CD4-positive, alpha-beta T cell treated with Interferon gamma for 1 hour (primary cell): Measurements from ENCODE around the gene AGBL1.
"Not testable (repeated sequence)": the region's sequence is repeated elsewhere in the genome, so short reads cannot be mapped to it uniquely, and the experiment has no call there.

Experiments
- DNase-seq: peaks from one replicate; pipeline ENCODE4 v3.0.0-alpha.2; 2020

Gene AGBL1

GRCh38 chr15:86087808-86088207, 8.1 kb downstream of the AGBL1 start:
- DNase-seq: no peak

GRCh38 chr15:86089422-86089821, 9.8 kb downstream of the AGBL1 start:
- DNase-seq: no peak

- no peak for DNase-seq
These were observed 22.1 kb downstream of the AGBL1 start for GRCh38 chr15:86101818-86102217.

GRCh38 chr15:86103825-86104224, 24.2 kb downstream of the AGBL1 start:
- DNase-seq: no peak

GRCh38 chr15:86106306-86106705, 26.6 kb downstream of the AGBL1 start:
- no peak for DNase-seq

- DNase-seq: no peak
These were observed 35.6 kb downstream of the AGBL1 start for GRCh38 chr15:86115145-86115801.

GRCh38 chr15:86121568-86122225, 42.0 kb downstream of the AGBL1 start:
- DNase-seq: no peak

- DNase-seq: not testable (repeated sequence)
These were observed 43.2 kb downstream of the AGBL1 start for GRCh38 chr15:86122691-86123391.

GRCh38 chr15:86125775-86126174, 46.1 kb downstream of the AGBL1 start:
- DNase-seq: no peak

- no peak for DNase-seq
These were observed 47.9 kb downstream of the AGBL1 start for GRCh38 chr15:86127547-86127946.

GRCh38 chr15:86135041-86135440, 55.4 kb downstream of the AGBL1 start:
- DNase-seq: no peak

GRCh38 chr15:86136861-86137260, 57.2 kb downstream of the AGBL1 start:
- no peak for DNase-seq

- DNase-seq: no peak
These were observed 59.1 kb downstream of the AGBL1 start for GRCh38 chr15:86138798-86139197.

GRCh38 chr15:86139828-86140227, 60.2 kb downstream of the AGBL1 start:
- DNase-seq: no peak

- no peak for DNase-seq
These were observed 75.0 kb downstream of the AGBL1 start for GRCh38 chr15:86154705-86155104.

- no peak for DNase-seq
These were observed 75.9 kb downstream of the AGBL1 start for GRCh38 chr15:86155551-86155950.

GRCh38 chr15:86157606-86158293, 78.1 kb downstream of the AGBL1 start:
- DNase-seq: no peak

GRCh38 chr15:86159468-86159867, 79.8 kb downstream of the AGBL1 start:
- no peak for DNase-seq

GRCh38 chr15:86161250-86161649, 81.6 kb downstream of the AGBL1 start:
- no peak for DNase-seq

GRCh38 chr15:86162172-86162591, 82.5 kb downstream of the AGBL1 start:
- DNase-seq: no peak

- DNase-seq: no peak
These were observed 83.0 kb downstream of the AGBL1 start for GRCh38 chr15:86162641-86163040.

- no peak for DNase-seq
These were observed 84.1 kb downstream of the AGBL1 start for GRCh38 chr15:86163816-86164215.

- DNase-seq: no peak
These were observed 84.7 kb downstream of the AGBL1 start for GRCh38 chr15:86164232-86164898.
